Measurements from ENCODE around the gene NOS1AP. TPM values are rescaled to one million over a fixed set of nuclear protein-coding genes. Genes with fewer than 3 reads are reported as not detected.

The NOS1AP gene
- polyA plus RNA-seq, 1 of the 3 experiments (the other 2 are of a cell fraction) = 0.03 TPM

GRCh38 chr1:162165528-162165927 lies 96.0 kb downstream of the NOS1AP start:
- CTCF ChIA-PET = no interaction called here
- DNase-seq = no peak
- no peak overlapping the region for H3K9ac ChIP-seq
- H3K36me3 ChIP-seq (replicated peaks in 1 of 2; ENCODE audit: control insufficient read depth in 1 of 2, insufficient read depth in 2 of 2, low read length in 1 of 2) = no peaks in the 10 kb centered on the region
- TF ChIP-seq RAD21 (IDR thresholded peaks at IDR 0.05; ENCODE audit: low read length) (no peak), CHD2 (IDR thresholded peaks at IDR 0.05; ENCODE audit: low read length, partially characterized antibody) (no peak), CTCF (IDR thresholded peaks at IDR 0.05) (no peak), GATA2 (CRISPR knock-in tag; IDR thresholded peaks at IDR 0.05) (no peak), IRF3 (IDR thresholded peaks at IDR 0.05; ENCODE audit: low read depth, low read length) (no peak), YY1 (IDR thresholded peaks at IDR 0.05; ENCODE audit: low read depth) (no peak), USF2 (IDR thresholded peaks at IDR 0.05; ENCODE audit: borderline replicate concordance, low read depth, low read length) (no peak), ZBTB33 (IDR thresholded peaks at IDR 0.05; ENCODE audit: borderline replicate concordance, low read depth) (no peak), TAF1 (IDR thresholded peaks at IDR 0.05; ENCODE audit: borderline replicate concordance, low read depth, low read length) (no peak), PBX3 (IDR thresholded peaks at IDR 0.05) (no peak), ELF1 (IDR thresholded peaks at IDR 0.05) (no peak), USF1 (IDR thresholded peaks at IDR 0.05; ENCODE audit: borderline replicate concordance, low read depth) (no peak)
- H2AFZ ChIP-seq (ENCODE audit: low read depth) = no peak overlapping the region
- no peak overlapping the region for H3K4me2 ChIP-seq
- POLR2A ChIA-PET = no interaction called here
- WGBS (ENCODE audit: low lambda C conversion rate) = 41% methylated on average over 3 of the region's 3 CpGs
- H3K27me3 ChIP-seq (ENCODE audit: insufficient read depth) = no peaks in the 10 kb centered on the region; the same call in 1 of the 2 replicates
- H3K9me2 ChIP-seq = no peaks in the 10 kb centered on the region
- H3K79me2 ChIP-seq (ENCODE audit: insufficient read depth) = no peaks in the 10 kb centered on the region
- H3K4me1 ChIP-seq (ENCODE audit: control insufficient read depth in 1 of 2, insufficient read depth in 2 of 2, low read depth in 1 of 2, low read length in 1 of 2) = peaks cover 25 to 50% of the 10 kb centered on the region in 2 experiments; a peak in 3 of 4 replicates
- no peak overlapping the region for H3K27ac ChIP-seq (ENCODE audit: low read depth in 2 of 2, low read length in 1 of 2)
- no peaks in the 10 kb centered on the region for H4K20me1 ChIP-seq (ENCODE audit: insufficient read depth)
- H3F3A ChIP-seq (replicated peaks; ENCODE audit: insufficient read depth) = no peaks in the 10 kb centered on the region
- no peak overlapping the region for H3K4me3 ChIP-seq (ENCODE audit: low read depth in 2 of 2, low read length in 1 of 2)
- H3K9me3 ChIP-seq = no peaks in the 10 kb centered on the region

All from SK-N-SH (cell line).